ENCODE measurements around the gene CYP2A13.

- TF ChIP-seq, protein P1, sequence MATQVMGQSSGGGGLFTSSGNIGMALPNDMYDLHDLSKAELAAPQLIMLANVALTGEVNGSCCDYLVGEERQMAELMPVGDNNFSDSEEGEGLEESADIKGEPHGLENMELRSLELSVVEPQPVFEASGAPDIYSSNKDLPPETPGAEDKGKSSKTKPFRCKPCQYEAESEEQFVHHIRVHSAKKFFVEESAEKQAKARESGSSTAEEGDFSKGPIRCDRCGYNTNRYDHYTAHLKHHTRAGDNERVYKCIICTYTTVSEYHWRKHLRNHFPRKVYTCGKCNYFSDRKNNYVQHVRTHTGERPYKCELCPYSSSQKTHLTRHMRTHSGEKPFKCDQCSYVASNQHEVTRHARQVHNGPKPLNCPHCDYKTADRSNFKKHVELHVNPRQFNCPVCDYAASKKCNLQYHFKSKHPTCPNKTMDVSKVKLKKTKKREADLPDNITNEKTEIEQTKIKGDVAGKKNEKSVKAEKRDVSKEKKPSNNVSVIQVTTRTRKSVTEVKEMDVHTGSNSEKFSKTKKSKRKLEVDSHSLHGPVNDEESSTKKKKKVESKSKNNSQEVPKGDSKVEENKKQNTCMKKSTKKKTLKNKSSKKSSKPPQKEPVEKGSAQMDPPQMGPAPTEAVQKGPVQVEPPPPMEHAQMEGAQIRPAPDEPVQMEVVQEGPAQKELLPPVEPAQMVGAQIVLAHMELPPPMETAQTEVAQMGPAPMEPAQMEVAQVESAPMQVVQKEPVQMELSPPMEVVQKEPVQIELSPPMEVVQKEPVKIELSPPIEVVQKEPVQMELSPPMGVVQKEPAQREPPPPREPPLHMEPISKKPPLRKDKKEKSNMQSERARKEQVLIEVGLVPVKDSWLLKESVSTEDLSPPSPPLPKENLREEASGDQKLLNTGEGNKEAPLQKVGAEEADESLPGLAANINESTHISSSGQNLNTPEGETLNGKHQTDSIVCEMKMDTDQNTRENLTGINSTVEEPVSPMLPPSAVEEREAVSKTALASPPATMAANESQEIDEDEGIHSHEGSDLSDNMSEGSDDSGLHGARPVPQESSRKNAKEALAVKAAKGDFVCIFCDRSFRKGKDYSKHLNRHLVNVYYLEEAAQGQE (IDR thresholded peaks at IDR 0.05; ENCODE audit: low read depth): no peak
- no peak for TF ChIP-seq NFIC (IDR thresholded peaks at IDR 0.05)
- TF ChIP-seq EP300 (IDR thresholded peaks at IDR 0.05; ENCODE audit: borderline replicate concordance): no peak
- TF ChIP-seq CREB1 (IDR thresholded peaks at IDR 0.05; ENCODE audit: low read depth): no peak
- TF ChIP-seq EGR1 (IDR thresholded peaks at IDR 0.05): no peak
Observed at GRCh38 chr19:41050426-41050825, 37.8 kb upstream of the CYP2A13 start.

Measured in Ishikawa (cell line).